ENCODE results near the gene INVS.
A peak's percentile ranks its signal among the peaks of the same experiment; 100 is the strongest.
"Not testable (repeated sequence)": the region's sequence is repeated elsewhere in the genome, so short reads cannot be mapped to it uniquely, and the experiment has no call there.

INVS gene

DNA sequence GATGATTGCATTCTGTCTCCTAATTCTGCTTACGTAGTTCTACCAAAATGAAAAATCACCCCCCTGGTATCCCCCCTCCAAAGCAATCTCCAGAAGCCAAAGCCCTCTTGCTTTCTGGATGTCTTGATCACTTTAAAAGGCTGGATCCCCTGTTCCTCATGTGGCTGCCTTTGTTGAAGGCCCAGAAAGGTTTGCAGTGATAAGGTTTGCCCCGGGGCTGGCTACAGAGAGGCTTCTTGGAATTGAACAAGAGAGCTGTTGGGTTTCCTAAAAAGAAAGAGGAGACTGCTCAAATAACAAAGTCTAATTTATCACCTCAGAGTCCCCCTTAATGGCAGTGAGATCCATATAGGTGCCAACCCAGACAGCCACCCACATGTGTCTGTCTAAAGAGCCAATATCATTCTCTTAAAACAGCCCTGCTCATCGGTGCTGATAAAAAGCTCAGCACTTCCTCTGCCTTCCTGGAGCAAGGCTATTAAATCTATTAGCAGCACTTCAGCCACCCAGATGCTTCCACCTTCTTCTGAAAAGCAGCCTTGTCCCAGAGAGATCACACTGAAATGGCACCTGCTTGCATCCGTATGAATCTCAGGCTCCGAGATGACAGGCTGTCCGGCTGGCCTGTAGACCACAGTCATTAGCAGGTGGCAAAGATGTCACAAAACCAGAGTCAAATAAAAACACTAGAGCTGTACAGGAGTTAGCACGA, 182.8 kb downstream of the INVS start:
- no peak for DNase-seq

DNA sequence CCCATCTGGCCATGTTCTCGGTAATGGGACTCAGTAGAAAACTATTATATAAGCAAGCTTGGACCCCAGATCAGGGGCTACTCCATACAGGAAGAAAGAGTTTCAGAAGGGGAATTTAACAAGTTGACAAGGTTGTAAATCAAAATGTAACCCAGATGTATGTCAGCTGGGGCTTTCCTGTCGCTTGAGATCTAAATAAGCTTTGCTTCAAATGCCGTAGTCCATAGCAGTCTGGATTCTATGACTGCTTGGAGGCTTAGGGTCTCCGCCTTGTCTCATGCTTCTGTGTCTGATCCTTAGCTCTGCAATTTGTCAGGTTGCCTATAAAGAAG, 183.3 kb downstream of the INVS start:
- DNase-seq: no peak

DNA sequence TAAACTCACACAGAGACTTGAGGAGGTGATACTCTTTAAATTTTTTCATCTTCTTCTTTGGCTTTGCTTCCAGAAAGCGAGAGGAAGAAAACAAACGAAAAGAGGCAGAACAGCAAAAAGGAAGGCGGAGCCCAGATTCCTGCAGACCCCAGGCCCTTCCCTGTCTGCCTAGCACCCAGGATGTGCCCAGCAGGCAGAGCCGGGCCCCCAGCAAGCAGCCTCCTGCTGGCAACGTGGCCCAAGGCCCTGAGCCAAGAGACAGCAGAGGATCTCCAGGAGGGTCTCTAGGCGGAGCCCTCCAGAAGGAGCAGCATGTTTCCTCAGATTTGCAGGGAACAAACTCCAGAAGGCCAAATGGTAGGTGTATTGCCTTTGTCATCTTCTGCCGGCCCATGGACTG, 185.2 kb downstream of the INVS start:
- DNase-seq: no peak

DNA sequence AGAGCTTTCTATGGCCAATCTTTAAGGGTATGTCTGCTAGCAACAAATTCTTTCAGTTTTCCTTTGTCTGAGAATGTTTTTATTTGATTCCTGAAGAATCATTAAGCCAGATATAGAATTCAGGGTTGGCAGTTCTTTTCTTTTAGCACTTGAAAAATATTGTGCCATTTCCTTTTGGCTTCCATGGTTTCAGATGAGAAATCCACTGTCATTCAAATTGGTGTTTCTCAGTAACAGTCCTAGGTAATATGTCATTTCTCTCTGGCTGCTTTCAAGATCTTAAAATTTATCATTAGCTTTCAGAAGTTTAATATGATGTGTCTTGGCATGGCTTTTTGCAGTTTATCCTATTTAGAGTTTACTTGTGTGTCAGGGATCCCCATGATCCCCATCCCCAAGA, 186.0 kb downstream of the INVS start:
- DNase-seq: no peak

DNA sequence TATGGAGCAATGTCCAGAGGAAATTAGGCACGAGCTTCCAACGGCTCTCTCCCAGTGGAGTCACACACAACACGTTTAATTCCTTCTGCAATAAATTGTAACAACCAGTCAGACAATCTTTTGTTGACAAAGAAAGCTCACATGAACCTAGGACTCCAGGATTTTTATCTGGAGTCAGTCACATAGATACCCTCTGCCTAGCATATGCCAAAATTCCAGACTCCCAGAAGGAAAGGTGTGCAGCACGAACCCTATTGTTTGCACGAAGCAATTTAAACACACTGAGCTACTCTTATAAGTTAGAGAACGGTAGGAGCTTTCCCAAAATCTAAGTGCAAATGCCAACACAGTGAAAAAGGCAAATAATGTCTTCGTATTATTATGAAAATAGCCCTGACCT, 186.6 kb downstream of the INVS start:
- DNase-seq: no peak

DNA sequence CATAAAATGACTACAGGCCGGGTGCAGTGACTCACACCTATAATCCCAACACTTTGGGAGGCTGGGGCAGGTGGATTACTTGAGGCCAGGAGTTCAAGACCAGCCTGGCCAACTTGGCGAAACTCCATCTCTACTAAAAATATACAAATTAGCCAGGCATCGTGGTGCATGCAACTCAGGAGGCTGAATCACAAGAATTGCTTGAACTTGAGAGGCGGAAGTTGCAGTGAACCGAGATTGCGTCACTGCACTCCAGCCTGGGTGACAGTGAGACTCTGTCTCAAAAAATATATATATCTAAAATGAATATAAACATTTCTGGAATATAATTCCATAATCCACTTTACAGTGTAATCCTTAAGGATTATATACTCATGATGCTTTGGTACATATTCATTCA, 187.2 kb downstream of the INVS start:
- DNase-seq: no peak

DNA sequence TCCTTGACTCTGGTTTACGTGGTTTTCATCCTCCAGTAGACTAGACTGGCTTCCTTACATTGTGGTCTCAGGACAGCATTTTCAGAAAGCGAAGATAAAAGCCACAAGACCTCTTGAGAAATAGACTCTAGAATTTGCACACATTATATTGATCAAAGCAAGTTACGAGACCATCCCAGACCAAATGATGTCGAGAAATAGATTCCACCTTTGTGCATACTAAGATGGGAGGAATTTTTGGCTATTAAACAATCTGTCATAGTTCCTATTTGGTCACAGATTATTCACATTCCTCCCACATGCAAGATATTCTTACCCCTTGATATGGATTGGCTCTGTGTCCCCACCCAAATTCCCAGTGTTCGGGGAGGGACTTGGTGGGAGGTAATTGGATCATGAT, 188.1 kb downstream of the INVS start:
- DNase-seq: no peak

DNA sequence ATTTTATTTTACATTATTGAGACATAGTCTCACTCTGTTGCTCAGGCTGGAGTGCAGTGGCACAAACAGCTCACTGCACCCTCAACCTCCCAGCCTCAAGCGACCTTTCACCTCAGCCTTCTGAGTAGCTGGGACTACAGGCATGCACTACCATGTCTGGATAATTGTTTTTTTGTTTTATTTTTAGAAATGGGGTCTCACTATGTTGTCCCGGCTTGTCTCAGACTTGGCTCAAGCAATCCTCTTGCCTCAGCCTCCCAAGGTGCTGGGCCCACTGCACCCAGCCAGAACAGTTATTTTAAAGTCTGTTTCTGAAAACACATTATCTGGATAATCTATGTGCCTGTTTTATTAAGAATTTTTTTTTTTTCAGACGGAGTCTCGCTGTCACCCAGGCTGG, 191.7 kb downstream of the INVS start:
- no peak for DNase-seq

DNA sequence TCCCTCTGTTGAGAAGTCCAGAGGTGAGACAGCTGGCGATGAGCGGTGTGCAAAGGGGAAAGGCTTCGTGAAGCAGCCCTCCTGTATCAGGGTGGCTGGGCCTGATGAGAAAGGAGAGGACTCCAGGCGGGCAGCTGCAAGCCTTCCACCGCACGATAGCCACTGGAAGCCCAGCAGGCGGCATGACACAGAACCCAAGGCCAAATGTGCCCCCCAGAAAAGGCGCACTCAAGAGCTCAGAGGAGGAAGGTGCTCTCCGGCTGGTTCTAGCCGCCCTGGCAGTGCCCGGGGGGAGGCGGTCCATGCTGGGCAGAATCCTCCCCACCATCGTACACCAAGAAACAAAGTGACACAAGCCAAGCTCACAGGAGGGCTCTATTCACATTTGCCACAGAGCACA, 193.4 kb downstream of the INVS start:
- DNase-seq: no peak

DNA sequence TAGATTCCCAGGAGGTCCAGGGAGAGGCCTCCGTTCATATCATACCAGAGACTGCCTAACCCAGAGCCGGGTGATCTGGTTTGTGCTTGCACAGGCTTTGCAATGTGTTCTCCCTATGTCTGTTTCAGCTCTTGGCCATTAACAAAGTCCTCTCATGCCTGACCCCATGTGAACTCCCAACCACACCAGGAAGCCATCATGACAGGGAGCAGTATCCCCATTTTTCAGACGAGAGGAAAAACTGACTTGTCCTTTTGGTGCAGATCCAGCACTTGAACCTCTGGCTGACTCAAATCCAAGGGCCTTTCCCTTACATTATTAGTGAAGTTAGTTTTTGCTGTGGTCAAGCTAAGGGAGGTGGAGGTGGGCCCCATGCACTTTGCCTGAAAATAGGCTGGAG, 195.3 kb downstream of the INVS start:
- DNase-seq: no peak

DNA sequence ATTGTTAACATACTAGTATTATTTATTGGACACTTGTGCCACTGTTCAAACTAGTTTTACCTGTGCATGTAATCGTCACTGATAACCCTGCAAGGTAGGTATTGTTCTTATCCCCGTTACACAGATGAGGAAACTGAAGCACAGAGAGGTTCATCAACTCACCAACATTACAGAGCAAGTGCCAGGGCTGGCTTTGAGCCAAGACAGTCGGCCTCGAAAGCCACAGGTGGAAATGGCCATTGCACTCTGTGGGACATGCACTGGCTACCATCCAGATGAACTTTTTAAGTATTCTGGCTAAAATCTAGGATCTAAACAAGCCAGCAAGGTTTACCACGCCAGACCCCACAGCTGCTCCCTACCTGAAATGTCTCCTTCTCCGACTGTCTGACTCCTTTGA, 195.8 kb downstream of the INVS start:
- DNase-seq: no peak

DNA sequence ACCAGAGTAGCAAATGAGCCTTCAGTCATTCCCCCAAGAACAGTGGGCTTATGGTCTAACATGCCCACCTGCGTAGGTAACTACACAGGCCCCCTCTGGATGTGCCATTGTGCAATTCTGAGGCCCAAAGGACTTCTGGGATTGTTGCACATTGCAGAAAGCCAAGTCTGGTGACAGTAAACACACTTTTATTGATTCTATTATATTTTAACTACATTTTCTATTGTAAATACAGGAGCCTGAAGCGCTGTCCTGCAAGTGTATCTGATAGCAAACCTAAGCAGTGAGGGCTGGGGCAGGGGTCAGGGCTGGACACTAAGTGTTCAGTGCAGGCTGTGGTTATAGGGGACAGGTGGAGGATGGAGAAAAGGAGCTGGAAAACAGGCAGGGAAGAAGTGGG, 196.2 kb downstream of the INVS start:
- no peak for DNase-seq

DNA sequence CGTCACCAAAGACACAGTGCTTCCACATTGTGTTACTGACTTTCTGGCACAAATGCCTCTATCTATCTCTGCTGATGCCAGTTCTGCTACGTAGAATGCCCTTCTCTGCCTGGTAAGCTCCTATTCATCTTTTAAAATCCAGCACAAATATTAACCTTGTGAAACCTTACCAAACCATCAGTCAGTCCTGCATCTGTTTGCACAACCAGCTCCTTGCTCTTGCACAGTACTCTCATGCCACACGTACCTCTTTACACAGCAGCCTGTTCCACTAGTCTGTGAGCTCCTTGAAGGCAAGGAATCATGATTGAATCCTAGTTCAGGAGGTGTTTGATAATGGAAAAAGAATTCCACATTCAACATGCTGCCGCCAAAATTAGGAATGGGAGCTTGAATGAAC, 197.4 kb downstream of the INVS start:
- no peak for DNase-seq

DNA sequence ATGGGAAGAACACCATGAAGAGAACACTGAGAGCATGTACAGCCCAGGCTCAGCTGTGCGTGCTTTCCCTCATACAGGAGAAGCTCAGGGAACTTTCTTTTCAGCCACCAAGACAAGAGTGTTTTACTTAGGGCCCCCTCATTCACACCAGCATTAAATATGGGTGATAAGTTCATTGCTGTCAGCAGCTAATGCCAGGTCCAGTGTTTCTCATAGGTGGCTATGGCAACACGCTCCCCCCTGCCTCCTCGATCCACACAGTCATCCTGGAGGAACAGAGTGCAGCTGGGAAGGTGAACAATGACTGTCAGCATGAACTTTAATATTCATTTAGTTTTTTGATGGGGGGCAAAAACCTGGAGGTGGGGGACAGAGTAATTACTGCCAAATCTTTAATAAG, 199.3 kb downstream of the INVS start:
- DNase-seq: no peak

DNA sequence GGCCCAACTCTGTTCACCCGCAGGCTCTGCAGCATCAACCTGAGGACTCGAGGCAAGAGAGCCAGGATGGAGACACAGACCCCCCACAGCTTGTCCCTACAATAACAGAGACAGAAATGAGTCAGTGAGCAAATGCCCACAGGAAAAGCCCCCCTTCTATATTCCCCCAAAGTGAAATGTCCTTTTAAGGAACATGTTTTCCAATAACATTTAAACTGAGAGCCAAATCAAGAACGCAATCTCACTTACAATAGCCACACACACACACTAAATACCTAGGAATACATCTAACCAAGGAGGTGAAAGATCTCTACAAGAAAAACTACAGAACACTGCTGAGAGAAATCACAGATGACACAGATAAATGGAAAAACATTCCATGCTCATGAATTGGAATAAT, 204.7 kb downstream of the INVS start:
- no peak for DNase-seq

DNA sequence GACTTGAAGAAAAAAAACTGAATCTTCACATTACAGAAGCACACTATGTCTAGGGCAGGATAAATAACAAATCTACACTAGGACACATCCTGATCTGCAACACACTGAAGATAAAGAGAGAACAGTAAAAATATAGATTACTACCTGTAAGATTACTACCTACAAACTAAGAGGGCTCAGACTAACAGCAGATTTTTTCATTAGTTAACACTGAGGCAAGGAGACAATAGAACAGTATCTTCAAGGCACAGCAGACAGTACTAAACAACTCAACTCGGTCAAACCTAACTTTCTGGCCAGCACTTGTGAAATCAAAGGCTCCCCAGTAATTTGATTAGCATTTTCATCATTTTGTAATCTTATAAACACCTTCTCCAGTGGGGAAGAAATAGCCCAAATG, 207.2 kb downstream of the INVS start:
- no peak for DNase-seq

DNA sequence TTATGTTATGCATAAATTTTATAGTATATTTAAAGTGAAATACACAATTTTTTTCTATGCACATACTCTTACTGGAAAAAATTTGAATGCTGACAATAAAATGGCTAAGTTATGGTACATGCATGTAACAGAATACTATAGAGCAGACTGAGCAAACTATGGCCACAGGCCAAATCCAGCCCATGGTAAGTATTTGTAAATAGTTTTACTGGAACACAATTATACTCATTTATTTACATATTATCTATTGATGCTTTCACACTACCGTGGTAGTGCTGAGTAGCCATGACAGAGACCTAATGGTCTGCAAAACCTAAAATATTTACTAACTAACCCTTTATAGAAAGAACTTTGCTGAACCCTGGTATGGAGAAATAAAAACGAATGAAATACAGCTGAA, 208.0 kb downstream of the INVS start:
- no peak for DNase-seq

DNA sequence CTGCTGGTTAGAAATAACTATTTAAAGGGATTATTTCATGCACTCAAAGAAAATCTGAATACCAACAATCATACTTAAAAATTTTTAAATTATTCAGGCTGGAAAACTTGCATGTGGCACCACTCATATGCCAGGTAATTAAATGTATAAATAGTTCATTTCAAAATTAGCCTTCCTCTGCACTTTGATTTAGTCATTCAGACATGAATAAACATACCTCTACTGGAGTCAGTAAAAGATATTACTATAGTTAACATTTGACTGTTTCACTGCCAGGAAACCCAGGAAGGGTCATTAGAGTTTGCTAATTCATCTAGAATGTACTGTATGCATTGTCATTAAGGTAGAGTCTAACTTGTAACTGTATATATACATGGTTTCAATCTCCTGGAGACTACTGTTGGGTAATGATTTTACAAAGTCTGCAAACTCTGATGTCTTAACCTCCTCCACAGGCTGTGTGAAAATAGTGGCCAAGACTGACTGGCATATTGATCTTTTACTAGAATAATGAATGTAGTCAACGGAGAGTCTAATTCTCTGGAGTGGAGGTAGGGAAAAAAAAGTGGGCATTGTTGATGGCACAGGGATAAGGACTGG, 210.0 kb downstream of the INVS start:
- no peak for DNase-seq

DNA sequence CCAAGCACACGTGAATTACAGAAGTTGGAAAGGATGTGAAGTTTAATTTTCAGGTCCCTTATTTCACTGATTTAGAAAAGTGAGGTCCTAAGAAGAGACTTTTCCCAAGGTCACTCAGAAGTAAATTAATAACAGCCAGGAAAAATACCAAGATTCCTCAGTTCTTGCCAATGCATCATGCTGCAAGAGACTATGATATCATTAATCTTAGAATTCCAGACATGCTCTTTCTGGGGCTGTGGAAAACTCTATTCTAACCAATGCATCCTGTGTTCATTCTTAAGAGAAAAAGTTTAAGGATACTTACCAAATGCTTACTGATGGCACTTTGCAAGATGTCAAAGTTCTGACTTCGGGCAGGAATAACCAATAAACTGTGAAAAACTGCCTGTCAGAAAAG, 210.9 kb downstream of the INVS start:
- no peak for DNase-seq

DNA sequence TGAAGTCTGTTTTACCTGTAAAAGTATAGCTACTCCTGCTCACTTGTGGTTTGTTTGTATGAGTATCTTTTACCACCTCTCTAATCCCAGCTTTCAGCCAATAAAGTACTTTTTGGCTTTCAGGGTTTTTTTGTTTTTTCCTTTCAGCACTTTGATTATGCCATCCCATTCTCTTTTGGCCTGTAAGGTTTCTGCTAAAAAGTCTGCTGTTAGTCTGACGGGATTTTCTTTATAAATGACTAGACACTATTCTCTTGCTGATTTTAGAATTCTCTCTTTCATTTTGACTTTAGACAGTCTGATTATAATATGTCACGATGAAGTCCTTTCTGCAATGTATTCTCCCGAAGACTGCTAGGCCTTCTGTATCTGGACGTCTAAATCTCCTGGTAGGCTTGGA, 216.5 kb downstream of the INVS start:
- no peak for DNase-seq

DNA sequence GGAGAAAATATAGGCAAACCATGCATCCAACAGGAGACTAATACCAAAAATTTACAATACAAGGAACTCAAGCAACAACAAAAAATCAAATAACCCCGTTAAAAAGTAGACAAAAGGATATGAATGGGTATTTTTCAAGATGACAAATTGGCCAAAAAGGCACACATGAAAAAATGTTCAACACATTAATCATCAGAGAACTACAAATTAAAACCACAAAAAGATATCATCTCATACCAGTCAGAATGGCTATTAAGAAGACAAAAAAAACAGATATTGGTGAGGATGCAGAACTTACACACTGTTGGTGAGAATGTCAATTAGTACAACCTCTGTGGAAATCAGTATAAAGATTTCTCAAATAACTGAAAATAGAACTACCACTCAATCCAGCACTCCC, 218.7 kb downstream of the INVS start:
- no peak for DNase-seq

DNA sequence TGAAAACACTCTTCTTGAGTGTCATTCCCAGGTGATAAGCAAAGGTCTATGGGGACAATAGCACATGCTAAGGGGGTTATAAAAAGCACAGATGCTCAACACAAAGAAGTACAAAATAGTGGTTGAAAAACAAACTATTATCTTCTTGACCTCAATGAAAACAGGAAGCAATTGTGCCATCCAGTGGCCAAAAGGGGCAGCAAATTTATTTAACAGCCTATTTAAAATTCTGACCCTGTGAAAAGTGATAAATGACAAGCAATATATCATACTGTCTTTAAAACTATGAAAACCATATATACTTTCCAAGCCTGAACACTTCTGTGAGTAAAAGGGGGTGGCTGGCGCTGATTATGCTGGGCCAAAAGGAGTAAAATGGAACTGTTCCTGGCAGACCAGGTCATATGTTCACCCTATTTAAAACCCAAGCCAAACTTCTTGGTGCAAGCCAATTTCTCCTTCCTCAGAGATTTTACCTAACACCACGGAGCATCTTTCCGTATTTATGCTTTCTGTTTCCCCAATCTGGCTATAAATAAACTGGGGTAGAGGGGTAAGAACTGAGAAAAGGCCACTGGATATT, 224.0 kb downstream of the INVS start:
- peak; percentile 4 to 16 for DNase-seq

DNA sequence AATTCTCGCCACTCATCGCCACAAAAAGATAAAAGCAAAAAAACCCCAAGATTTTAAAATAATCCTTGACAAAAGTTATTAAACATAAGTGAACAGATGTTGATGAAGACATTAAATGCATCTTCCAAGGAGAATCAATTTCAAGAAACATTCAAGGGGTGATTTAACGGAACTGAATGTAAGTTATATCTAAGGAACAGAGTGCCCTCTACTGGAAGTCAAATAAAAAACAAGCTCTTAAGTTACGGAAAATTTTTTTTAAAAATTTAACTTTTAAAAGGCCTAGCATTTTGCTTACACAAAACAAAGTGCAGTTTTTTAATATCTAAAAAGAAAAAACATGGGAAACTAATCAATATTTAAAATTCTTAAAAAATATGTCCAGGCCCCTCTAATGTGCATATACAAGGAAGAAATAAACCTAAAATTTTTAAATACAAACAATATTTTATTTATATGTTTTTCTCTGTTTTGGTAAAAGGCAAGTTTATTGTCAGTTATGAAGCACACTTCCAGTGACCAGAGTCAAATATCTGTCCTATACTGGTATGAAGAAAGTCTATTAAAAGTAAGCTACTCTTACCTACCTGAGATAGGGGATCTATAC, 225.7 kb downstream of the INVS start:
- DNase-seq: peak in 1 of 2 experiments; percentile 24

DNA sequence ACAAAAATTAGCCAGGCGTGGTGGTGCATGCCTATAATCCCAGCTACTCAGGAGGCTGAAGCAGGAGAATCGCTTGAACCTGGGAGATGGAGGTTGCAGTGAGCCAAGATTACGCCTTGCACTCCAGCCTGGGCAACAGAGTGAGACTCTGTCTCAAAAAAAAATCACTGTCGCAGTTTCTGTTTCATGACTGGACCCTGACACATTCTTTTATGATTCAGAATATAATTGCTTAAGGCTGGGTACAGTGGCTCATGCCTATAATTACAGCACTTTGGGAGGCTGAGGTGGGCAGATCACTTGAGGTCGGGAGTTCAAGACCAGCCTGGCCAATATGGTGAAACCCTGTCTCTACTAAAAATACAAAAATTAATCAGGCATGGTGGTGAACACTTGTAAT, 239.7 kb downstream of the INVS start:
- not testable (repeated sequence) for DNase-seq

DNA sequence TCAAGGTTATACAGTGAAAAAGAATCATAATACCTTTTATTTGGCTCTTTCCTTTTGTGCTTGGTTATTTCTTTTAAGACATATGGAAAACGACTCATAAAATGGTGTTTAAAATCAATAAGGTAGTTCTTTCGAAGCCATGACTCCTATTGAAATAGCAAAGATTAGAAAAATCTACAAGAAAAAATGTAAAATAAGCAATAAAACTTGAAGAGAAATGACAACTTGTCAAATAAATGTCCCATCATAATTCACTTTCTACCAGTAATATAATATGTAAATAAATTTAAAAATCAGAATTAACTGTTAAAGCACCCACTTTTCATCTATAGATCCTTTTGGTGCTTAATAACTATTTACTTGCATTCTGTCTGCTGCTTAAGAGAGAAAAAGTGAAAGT, 241.2 kb downstream of the INVS start:
- no peak for DNase-seq

All from SHP77 (cell line).